BLaER1 (cell line): ENCODE results near the gene DOCK4.

Experiments
- H3K27ac ChIP-seq: shearing (Covaris generic); formaldehyde crosslinking; 2 replicates; pipeline ENCODE4 v1.8.1; 2022
- H3K27me3 ChIP-seq: shearing (Covaris generic); formaldehyde crosslinking; 2 replicates; pipeline ENCODE4 v1.8.1; 2022
- H3K36me3 ChIP-seq: shearing (Covaris generic); formaldehyde crosslinking; 2 replicates; pipeline ENCODE4 v1.8.1; 2022
- H3K4me1 ChIP-seq: shearing (Covaris generic); formaldehyde crosslinking; 2 replicates; pipeline ENCODE4 v1.8.1; 2022
- H3K4me2 ChIP-seq: shearing (Covaris generic); formaldehyde crosslinking; 2 replicates; pipeline ENCODE4 v1.8.1; 2022
- H3K4me3 ChIP-seq: shearing (Covaris generic); formaldehyde crosslinking; 2 replicates; pipeline ENCODE4 v1.8.1; 2022
- H3K9ac ChIP-seq: shearing (Covaris generic); formaldehyde crosslinking; 2 replicates; pipeline ENCODE4 v1.8.1; 2022
- H3K9me3 ChIP-seq: shearing (Covaris generic); formaldehyde crosslinking; 2 replicates; pipeline ENCODE4 v1.8.1; 2022
- H4K20me1 ChIP-seq: shearing (Covaris generic); formaldehyde crosslinking; 2 replicates; pipeline ENCODE4 v1.8.1; 2022
- Cebpa-rat ChIP-seq: shearing (Covaris generic); IDR thresholded peaks from 2 replicates; pipeline ENCODE4 v1.8.1; 2022

Gene DOCK4

GRCh38 chr7:111729483-111729882 lies 476.7 kb downstream of the DOCK4 start:
- H3K4me3 ChIP-seq: no peak overlapping the region
- no peaks in the 10 kb centered on the region for H3K27me3 ChIP-seq
- no peak for TF ChIP-seq Cebpa-rat
- H3K4me1 ChIP-seq: no peaks in the 10 kb centered on the region
- H3K9me3 ChIP-seq: no peaks in the 10 kb centered on the region
- no peaks in the 10 kb centered on the region for H4K20me1 ChIP-seq
- no peak overlapping the region for H3K4me2 ChIP-seq
- H3K27ac ChIP-seq: no peak overlapping the region
- no peaks in the 10 kb centered on the region for H3K36me3 ChIP-seq
- no peak overlapping the region for H3K9ac ChIP-seq

- H3K9ac ChIP-seq: no peak overlapping the region
- no peak for TF ChIP-seq Cebpa-rat
- H4K20me1 ChIP-seq: no peaks in the 10 kb centered on the region
- H3K9me3 ChIP-seq: no peaks in the 10 kb centered on the region
- no peaks in the 10 kb centered on the region for H3K27me3 ChIP-seq
- no peak overlapping the region for H3K4me2 ChIP-seq
- no peaks in the 10 kb centered on the region for H3K4me1 ChIP-seq
- no peak overlapping the region for H3K4me3 ChIP-seq
- H3K36me3 ChIP-seq: no peaks in the 10 kb centered on the region
- H3K27ac ChIP-seq: no peak overlapping the region
Measured at GRCh38 chr7:111728635-111728995, 477.6 kb downstream of the DOCK4 start.

GRCh38 chr7:111727905-111728634 lies 478.1 kb downstream of the DOCK4 start:
- Histone ChIP-seq H3K27ac (no peak overlapping the region), H3K4me3 (no peak overlapping the region), H3K27me3 (no peaks in the 10 kb centered on the region), H3K9me3 (no peaks in the 10 kb centered on the region), H3K4me1 (no peaks in the 10 kb centered on the region), H3K4me2 (no peak overlapping the region), H3K9ac (no peak overlapping the region), H4K20me1 (no peaks in the 10 kb centered on the region), H3K36me3 (no peaks in the 10 kb centered on the region)
- no peak for TF ChIP-seq Cebpa-rat

GRCh38 chr7:111718886-111719285 lies 487.3 kb downstream of the DOCK4 start:
- Histone ChIP-seq H3K9me3 (peaks cover 34% of the 10 kb centered on the region), H3K9ac (no peak overlapping the region), H3K4me2 (no peak overlapping the region), H4K20me1 (no peaks in the 10 kb centered on the region), H3K4me3 (no peak overlapping the region), H3K36me3 (no peaks in the 10 kb centered on the region), H3K27me3 (no peaks in the 10 kb centered on the region), H3K4me1 (no peaks in the 10 kb centered on the region), H3K27ac (no peak overlapping the region)
- no peak for TF ChIP-seq Cebpa-rat

GRCh38 chr7:111711426-111712065 lies 494.7 kb downstream of the DOCK4 start:
- Histone ChIP-seq H3K9ac (no peak overlapping the region), H4K20me1 (no peaks in the 10 kb centered on the region), H3K9me3 (peaks cover 9% of the 10 kb centered on the region; the same call in 1 of the 2 replicates), H3K36me3 (no peaks in the 10 kb centered on the region), H3K4me3 (no peak overlapping the region), H3K27me3 (no peaks in the 10 kb centered on the region), H3K4me2 (no peak overlapping the region), H3K4me1 (no peaks in the 10 kb centered on the region), H3K27ac (no peak overlapping the region)
- TF ChIP-seq Cebpa-rat: no peak

GRCh38 chr7:111710839-111711380 lies 495.3 kb downstream of the DOCK4 start:
- Histone ChIP-seq H3K4me2 (no peak overlapping the region), H3K9ac (no peak overlapping the region), H3K27ac (no peak overlapping the region), H3K36me3 (no peaks in the 10 kb centered on the region), H3K9me3 (peaks cover 12% of the 10 kb centered on the region), H3K4me1 (no peaks in the 10 kb centered on the region), H3K4me3 (no peak overlapping the region), H4K20me1 (no peaks in the 10 kb centered on the region), H3K27me3 (no peaks in the 10 kb centered on the region)
- no peak for TF ChIP-seq Cebpa-rat

GRCh38 chr7:111708072-111708471 lies 498.1 kb downstream of the DOCK4 start:
- Histone ChIP-seq H3K4me1 (no peaks in the 10 kb centered on the region), H3K9me3 (peaks cover 31% of the 10 kb centered on the region), H3K27ac (no peak overlapping the region), H4K20me1 (no peaks in the 10 kb centered on the region), H3K4me3 (no peak overlapping the region), H3K36me3 (no peaks in the 10 kb centered on the region), H3K27me3 (no peaks in the 10 kb centered on the region), H3K9ac (no peak overlapping the region), H3K4me2 (no peak overlapping the region)
- TF ChIP-seq Cebpa-rat: no peak

GRCh38 chr7:111705807-111706206 lies 500.4 kb downstream of the DOCK4 start:
- H3K36me3 ChIP-seq: no peaks in the 10 kb centered on the region

GRCh38 chr7:111697771-111698170 lies 508.4 kb downstream of the DOCK4 start:
- H3K9me3 ChIP-seq: peaks cover 11% of the 10 kb centered on the region
- H3K4me1 ChIP-seq: no peaks in the 10 kb centered on the region
- no peak overlapping the region for H3K4me3 ChIP-seq
- no peak for TF ChIP-seq Cebpa-rat
- H3K4me2 ChIP-seq: no peak overlapping the region
- H4K20me1 ChIP-seq: no peaks in the 10 kb centered on the region
- H3K27ac ChIP-seq: no peak overlapping the region
- no peaks in the 10 kb centered on the region for H3K27me3 ChIP-seq
- no peaks in the 10 kb centered on the region for H3K36me3 ChIP-seq
- H3K9ac ChIP-seq: no peak overlapping the region

More at GRCh38 chr7:111705807-111706206, 500.4 kb downstream of the DOCK4 start:
- no peaks in the 10 kb centered on the region for H4K20me1 ChIP-seq
- TF ChIP-seq Cebpa-rat: no peak
- H3K9me3 ChIP-seq: peaks cover 31% of the 10 kb centered on the region
- H3K9ac ChIP-seq: no peak overlapping the region
- H3K4me2 ChIP-seq: no peak overlapping the region
- no peaks in the 10 kb centered on the region for H3K27me3 ChIP-seq
- H3K4me1 ChIP-seq: no peaks in the 10 kb centered on the region
- H3K27ac ChIP-seq: no peak overlapping the region
- no peak overlapping the region for H3K4me3 ChIP-seq

GRCh38 chr7:111694376-111694775 lies 511.8 kb downstream of the DOCK4 start:
- Histone ChIP-seq H3K4me2 (no peak overlapping the region), H3K36me3 (no peaks in the 10 kb centered on the region), H3K4me1 (peaks cover 27% of the 10 kb centered on the region), H4K20me1 (no peaks in the 10 kb centered on the region), H3K27me3 (no peaks in the 10 kb centered on the region), H3K9me3 (peaks cover 17% of the 10 kb centered on the region), H3K27ac (no peak overlapping the region), H3K9ac (no peak overlapping the region), H3K4me3 (no peak overlapping the region)
- TF ChIP-seq Cebpa-rat: no peak
